Activated naive CD8-positive, alpha-beta T cell treated with anti-CD3 and anti-CD28 coated beads, Interleukin-2, amount 10 ng/mL, durations not matched to agents 7 days and 5 days (primary cell): Measurements from ENCODE around the gene DHRS1. TPM values are rescaled to one million over a fixed set of nuclear protein-coding genes. Genes with fewer than 3 reads are reported as not detected.

ENCODE experiments used
- ATAC-seq: fragments of 150-1000 bp; cut with Tn5 transposase; one replicate; pipeline ENCODE4 v1.10.0; 2021; ENCODE audit warnings: low read depth, moderate library complexity
- POLR2A ChIA-PET: fragments of 350-600 bp; sonication (Branson Sonifier 250); formaldehyde crosslinking; loops from one replicate; lab custom pipeline; 2021; ENCODE audit warnings: antibody characterized with exemption; lab: Charles Lee
- DNase-seq: peaks from one replicate; pipeline ENCODE4 v3.0.0; 2021
- H3K27ac Mint-ChIP-seq: one replicate; pipeline ENCODE4 v1.8.0; 2022; ENCODE audit warnings: mild to moderate bottlenecking, mixed read lengths
- H3K27me3 Mint-ChIP-seq: one replicate; pipeline ENCODE4 v1.8.0; 2022; ENCODE audit warnings: mild to moderate bottlenecking, moderate library complexity, mixed read lengths
- H3K36me3 Mint-ChIP-seq: one replicate; pipeline ENCODE4 v1.8.0; 2021; ENCODE audit warnings: mild to moderate bottlenecking, mixed read lengths
- H3K4me1 Mint-ChIP-seq: one replicate; pipeline ENCODE4 v1.8.0; 2021; ENCODE audit warnings: mixed read lengths
- H3K4me3 Mint-ChIP-seq: one replicate; pipeline ENCODE4 v1.8.0; 2022; ENCODE audit warnings: mild to moderate bottlenecking, moderate library complexity, mixed read lengths
- H3K9me3 Mint-ChIP-seq: one replicate; pipeline ENCODE4 v1.8.0; 2021; ENCODE audit warnings: mixed read lengths
- total RNA-seq, 2 experiments: library from RNA; stranded (reverse); gene quantifications; one replicate each; pipeline ENCODE4 v1.2.3, GENCODE V29; 2021

DHRS1 gene
- total RNA-seq, 2 experiments from 2014 or later, result 36.0 to 41.9 TPM

DNA sequence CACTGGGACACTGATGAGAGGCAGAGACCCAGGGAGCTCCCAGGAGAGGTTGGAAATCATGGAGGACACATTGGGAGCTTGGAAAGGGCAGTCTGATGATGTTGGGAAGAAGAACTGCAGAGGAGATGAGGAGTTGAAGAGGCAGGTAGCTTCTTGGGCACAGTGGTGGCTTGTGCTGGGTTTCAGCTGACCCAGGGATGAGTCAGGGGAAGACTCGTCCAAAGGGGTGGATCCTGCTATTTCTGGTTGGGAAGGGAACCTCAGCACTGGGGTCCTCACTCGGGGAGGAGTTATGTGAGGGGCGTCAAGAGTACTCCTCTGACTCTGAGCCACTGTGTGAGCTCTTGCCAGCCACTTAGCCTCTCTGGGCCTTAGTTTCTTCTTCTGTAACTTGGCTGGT lies 23.8 kb upstream of the DHRS1 start:
- H3K4me3 Mint-ChIP-seq, result no peak overlapping the region
- H3K9me3 Mint-ChIP-seq, result no peaks in the 10 kb centered on the region
- POLR2A ChIA-PET, result interaction anchor here (1.6 kb wide), 1 partner anchor 77 kb away, joined by 4 read pairs; no protein-coding TSS in a partner anchor
- H3K36me3 Mint-ChIP-seq, result no peaks in the 10 kb centered on the region
- no peak for ATAC-seq
- H3K27ac Mint-ChIP-seq, result peak overlapping the region; percentile 22
- H3K27me3 Mint-ChIP-seq, result peaks cover 13% of the 10 kb centered on the region
- peaks cover 14% of the 10 kb centered on the region for H3K4me1 Mint-ChIP-seq
- no peak for DNase-seq

DNA sequence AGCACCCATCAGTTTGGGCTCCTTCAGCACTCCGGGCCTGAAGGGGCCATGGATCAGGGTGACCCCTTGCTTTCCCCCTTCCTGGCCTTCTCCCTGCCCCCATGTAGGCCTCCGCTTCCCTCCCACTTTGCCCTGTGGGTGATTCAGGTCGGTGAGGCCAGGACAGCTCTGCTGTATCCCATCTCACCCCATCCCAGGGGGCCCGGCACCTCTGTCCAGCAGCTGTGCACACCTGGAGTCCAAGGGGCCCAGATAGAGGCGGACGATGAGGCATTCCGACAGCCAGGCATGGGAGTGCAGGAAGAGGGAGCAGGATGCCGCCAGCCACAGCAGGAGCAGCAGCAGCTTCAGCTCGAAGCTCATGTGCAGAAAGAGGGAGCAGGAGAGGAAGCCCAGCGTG lies 23.1 kb upstream of the DHRS1 start:
- H3K4me1 Mint-ChIP-seq, result peaks cover 14% of the 10 kb centered on the region
- ATAC-seq, result no peak
- DNase-seq, result no peak
- H3K4me3 Mint-ChIP-seq, result no peak overlapping the region
- H3K36me3 Mint-ChIP-seq, result no peaks in the 10 kb centered on the region
- no peaks in the 10 kb centered on the region for H3K9me3 Mint-ChIP-seq
- POLR2A ChIA-PET, result interaction anchor here (0.6 to 1.6 kb wide), 2 partner anchors 76 to 151 kb away, joined by 4 read pairs; no protein-coding TSS in a partner anchor
- H3K27me3 Mint-ChIP-seq, result peaks cover 13% of the 10 kb centered on the region
- no peak overlapping the region for H3K27ac Mint-ChIP-seq

DNA sequence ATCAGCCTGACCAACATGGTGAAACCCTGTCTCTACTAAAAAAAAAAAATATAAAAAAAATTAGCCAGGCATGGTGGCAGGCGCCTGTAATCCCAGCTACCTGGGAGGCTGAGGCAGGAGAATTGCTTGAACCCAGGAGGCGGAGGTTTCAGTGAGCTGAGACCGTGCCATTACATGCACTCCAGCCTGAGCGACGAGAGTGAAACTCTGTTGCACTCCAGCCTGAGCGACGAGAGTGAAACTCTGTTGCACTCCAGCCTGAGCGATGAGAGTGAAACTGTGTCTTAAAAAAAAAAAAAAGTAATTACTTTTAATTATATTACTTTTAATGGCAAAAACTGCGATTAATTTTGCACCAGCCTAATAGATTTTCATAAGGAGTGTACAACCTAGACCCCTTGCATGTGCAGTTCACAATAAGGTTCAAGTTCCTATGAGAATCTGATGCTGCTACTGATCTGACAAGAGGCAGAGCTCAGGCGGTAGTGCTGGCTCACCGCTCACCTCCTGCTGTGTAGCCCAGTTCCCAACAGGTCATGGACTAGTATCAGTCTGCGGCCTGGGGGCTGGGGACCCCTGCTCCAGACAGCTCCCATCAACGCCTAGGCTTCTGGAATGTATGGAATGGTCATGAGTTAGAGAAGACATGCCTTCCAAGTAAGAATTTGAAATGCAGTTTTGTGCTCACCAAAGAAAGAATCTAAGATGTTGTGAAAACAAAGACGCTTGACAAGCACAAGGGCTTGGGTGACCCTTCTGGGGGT lies 21.8 kb upstream of the DHRS1 start:
- no peak for ATAC-seq
- H3K36me3 Mint-ChIP-seq, result peaks cover 4% of the 10 kb centered on the region
- DNase-seq, result no peak
- H3K4me3 Mint-ChIP-seq, result no peak overlapping the region
- peaks cover 11% of the 10 kb centered on the region for H3K4me1 Mint-ChIP-seq
- H3K27ac Mint-ChIP-seq, result no peak overlapping the region
- POLR2A ChIA-PET, result interaction anchor here (1.6 kb wide), 1 partner anchor 75 kb away, joined by 4 read pairs; no protein-coding TSS in a partner anchor
- H3K9me3 Mint-ChIP-seq, result no peaks in the 10 kb centered on the region
- peaks cover 13% of the 10 kb centered on the region for H3K27me3 Mint-ChIP-seq

DNA sequence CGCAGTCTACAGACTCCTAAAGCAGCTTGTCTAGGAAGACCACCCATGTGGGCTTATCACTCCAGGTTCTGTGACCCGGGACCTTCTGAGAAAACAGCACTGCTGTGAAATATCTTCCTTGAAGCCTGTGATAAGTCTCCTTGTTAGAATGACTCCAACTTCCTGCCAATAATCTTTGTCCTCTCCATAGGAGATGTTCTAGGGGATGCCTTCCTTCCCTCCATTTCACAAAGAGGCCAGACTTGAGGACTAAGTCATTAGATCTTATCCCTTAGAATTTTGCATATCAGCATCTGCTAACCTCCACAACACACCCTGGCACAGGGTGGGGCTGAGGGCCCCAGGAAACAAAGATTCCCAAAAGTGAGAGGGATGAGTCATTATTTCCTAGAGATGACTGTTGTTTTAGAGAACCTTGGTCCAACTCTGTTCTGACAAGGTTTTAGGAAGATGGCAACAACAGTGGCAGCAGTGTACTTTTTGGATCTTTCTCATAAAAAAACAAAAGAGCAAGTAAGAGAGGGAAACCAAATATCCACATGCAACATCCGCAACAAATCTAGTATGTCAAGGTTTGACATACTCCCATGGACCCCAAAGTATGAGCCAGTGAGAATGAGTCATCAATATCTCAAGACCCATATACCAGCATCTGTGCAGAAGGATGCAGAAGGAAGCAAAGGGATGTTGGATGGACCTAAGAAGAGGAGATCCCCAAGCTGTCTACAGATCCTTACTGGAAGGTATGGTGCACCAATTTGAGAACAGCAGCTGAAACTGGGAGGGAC lies 17.8 kb upstream of the DHRS1 start:
- POLR2A ChIA-PET, result interaction anchor here (0.5 kb wide), 1 partner anchor 44 kb away, joined by 3 read pairs; no protein-coding TSS in a partner anchor

DNA sequence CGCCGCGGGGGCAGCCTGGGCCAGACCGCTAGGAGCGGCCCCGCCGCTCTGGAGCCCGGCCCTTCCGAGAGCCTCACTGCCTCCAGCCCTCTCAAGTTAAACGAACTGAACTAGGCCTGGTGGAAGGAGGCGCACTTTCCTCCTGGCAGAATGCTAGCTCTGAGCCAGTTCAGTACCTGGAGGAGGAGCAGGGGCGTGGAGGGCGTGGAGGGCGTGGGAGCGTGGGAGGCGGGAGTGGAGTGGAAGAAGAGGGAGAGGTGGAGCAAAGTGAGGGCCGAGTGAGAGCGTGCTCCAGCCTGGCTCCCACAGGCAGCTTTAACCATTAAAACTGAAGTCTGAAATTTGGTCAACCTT lies 17.0 kb upstream of the DHRS1 start:
- peaks cover 46% of the 10 kb centered on the region for H3K4me1 Mint-ChIP-seq
- DNase-seq (no peak), ATAC-seq (no peak)
- H3K9me3 Mint-ChIP-seq, result no peaks in the 10 kb centered on the region
- no peak overlapping the region for H3K4me3 Mint-ChIP-seq
- peaks cover 19% of the 10 kb centered on the region for H3K36me3 Mint-ChIP-seq
- H3K27ac Mint-ChIP-seq, result no peak overlapping the region
- peaks cover 12% of the 10 kb centered on the region for H3K27me3 Mint-ChIP-seq
- POLR2A ChIA-PET, result no interaction called here

More for the DNA sequence above, 17.8 kb upstream of the DHRS1 start:
- H3K27me3 Mint-ChIP-seq, result peaks cover 12% of the 10 kb centered on the region
- ATAC-seq (no peak), DNase-seq (no peak)
- H3K9me3 Mint-ChIP-seq, result no peaks in the 10 kb centered on the region
- H3K4me1 Mint-ChIP-seq, result peaks cover 38% of the 10 kb centered on the region
- H3K36me3 Mint-ChIP-seq, result peaks cover 16% of the 10 kb centered on the region
- no peak overlapping the region for H3K4me3 Mint-ChIP-seq
- H3K27ac Mint-ChIP-seq, result no peak overlapping the region

DNA sequence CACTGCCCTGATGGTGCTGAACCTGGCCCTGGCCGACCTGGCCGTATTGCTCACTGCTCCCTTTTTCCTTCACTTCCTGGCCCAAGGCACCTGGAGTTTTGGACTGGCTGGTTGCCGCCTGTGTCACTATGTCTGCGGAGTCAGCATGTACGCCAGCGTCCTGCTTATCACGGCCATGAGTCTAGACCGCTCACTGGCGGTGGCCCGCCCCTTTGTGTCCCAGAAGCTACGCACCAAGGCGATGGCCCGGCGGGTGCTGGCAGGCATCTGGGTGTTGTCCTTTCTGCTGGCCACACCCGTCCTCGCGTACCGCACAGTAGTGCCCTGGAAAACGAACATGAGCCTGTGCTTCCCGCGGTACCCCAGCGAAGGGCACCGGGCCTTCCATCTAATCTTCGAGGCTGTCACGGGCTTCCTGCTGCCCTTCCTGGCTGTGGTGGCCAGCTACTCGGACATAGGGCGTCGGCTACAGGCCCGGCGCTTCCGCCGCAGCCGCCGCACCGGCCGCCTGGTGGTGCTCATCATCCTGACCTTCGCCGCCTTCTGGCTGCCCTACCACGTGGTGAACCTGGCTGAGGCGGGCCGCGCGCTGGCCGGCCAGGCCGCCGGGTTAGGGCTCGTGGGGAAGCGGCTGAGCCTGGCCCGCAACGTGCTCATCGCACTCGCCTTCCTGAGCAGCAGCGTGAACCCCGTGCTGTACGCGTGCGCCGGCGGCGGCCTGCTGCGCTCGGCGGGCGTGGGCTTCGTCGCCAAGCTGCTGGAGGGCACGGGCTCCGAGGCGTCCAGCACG lies 16.4 kb upstream of the DHRS1 start:
- DNase-seq (no peak), ATAC-seq (no peak)
- Mint-ChIP-seq H3K27ac (peak overlapping the region; percentile 17), H3K4me3 (no peak overlapping the region), H3K36me3 (peaks cover 19% of the 10 kb centered on the region), H3K4me1 (peaks cover 46% of the 10 kb centered on the region), H3K27me3 (peaks cover 12% of the 10 kb centered on the region), H3K9me3 (no peaks in the 10 kb centered on the region)
- POLR2A ChIA-PET, result no interaction called here

DNA sequence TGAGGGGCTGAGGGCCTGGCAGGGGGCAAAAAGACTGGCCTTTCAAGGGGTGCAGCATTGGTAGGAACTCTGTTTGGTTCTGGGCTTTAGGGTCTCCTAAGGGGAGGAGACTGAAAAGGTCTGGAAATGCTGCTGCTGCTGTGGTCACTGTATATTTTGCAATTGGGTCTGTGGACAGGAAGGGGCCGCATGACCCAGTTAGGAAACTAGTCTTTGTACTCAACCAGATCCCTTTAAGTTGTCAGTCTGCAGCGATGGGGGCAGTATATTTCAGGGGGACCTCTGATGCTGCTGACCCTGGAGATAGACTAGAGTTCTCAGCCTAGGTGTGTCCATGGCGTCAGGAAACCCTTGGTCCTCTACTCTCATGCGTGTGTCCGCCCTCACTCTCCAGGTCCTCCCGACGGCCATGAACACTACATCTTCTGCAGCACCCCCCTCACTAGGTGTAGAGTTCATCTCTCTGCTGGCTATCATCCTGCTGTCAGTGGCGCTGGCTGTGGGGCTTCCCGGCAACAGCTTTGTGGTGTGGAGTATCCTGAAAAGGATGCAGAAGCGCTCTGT lies 15.7 kb upstream of the DHRS1 start:
- H3K4me3 Mint-ChIP-seq, result peak overlapping the region; percentile 12
- POLR2A ChIA-PET, result no interaction called here
- H3K9me3 Mint-ChIP-seq, result no peaks in the 10 kb centered on the region
- ATAC-seq, result no peak
- no peak for DNase-seq
- peaks cover 19% of the 10 kb centered on the region for H3K36me3 Mint-ChIP-seq
- H3K4me1 Mint-ChIP-seq, result peaks cover 47% of the 10 kb centered on the region
- peaks cover 10% of the 10 kb centered on the region for H3K27me3 Mint-ChIP-seq
- H3K27ac Mint-ChIP-seq, result peak overlapping the region; percentile 17

DNA sequence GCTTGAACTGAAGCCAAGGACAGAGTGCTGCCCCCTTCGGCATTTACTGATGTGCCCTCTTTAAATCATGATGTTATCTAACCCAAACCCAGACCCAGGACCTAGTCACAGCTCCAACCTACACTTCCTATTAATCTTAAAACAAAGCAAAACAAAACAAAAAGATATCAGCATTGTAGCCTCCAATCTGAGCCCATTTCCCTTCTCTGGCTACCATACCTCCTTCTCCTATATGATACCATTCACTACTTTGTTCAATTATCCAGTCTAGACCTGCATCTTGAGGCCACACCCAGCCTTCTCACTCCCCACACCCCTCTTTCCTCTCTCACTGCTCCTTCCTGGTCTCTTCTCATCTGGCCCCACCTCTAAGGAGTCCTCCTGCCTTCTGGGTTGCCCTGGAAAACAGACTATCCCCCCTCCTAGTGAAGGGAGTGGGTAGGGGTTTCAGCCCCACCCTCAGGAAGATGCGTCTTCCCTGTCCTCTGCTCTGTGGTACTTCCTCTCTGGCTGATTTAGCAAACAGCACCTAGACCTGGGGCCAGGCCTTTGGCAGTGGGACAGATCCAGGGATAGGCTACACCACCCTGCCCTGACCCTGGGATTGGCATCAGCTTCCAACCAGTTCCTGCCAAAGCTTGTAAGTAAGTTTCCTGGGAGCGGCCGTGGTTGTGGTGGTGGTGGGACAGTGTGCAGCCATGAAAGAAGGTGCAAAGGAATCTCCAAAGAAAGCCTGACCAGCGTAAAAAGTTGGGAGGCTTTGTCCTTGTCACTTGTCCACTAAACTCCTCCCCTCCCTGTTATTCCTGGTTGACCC lies 15.0 kb upstream of the DHRS1 start:
- ATAC-seq, result no peak

DNA sequence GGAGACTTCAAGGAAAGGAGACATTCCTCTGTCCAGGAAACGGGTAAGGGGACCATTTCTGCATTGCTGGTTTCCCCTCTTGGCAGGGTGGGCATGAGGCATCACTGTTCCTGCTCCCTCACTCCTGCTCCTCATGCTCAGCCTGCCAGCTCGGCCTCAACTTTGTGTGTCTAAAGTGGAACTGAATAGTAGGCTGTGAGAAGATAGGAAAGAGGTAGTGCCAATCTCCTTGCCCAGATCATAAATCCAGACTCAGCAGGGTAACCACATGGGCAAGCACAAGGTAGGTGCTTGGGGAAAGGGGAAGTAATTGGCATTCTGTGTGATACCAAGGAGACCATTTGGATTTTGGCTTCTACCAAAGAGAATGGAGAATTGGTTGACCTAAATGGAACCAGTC lies 14.3 kb upstream of the DHRS1 start:
- H3K27me3 Mint-ChIP-seq, result no peaks in the 10 kb centered on the region
- H3K4me1 Mint-ChIP-seq, result peaks cover 61% of the 10 kb centered on the region
- no peak for DNase-seq
- peak overlapping the region; percentile 84 for H3K27ac Mint-ChIP-seq
- POLR2A ChIA-PET, result interaction anchor here (0.7 to 4.2 kb wide), 7 partner anchors 14 to 128 kb away, joined by 3 to 30 read pairs (median 4); partner anchors contain the start of genes CBLN3, CHMP4A, DHRS1 and KHNYN
- ATAC-seq, result no peak
- H3K4me3 Mint-ChIP-seq, result peak overlapping the region; percentile 84
- H3K36me3 Mint-ChIP-seq, result peaks cover 25% of the 10 kb centered on the region
- H3K9me3 Mint-ChIP-seq, result no peaks in the 10 kb centered on the region

More for the DNA sequence above, 15.0 kb upstream of the DHRS1 start:
- peaks cover 20% of the 10 kb centered on the region for H3K36me3 Mint-ChIP-seq
- no peak for DNase-seq
- no peaks in the 10 kb centered on the region for H3K9me3 Mint-ChIP-seq
- H3K27me3 Mint-ChIP-seq, result peaks cover 3% of the 10 kb centered on the region
- peaks cover 54% of the 10 kb centered on the region for H3K4me1 Mint-ChIP-seq
- peak overlapping the region; percentile 84 for H3K27ac Mint-ChIP-seq
- H3K4me3 Mint-ChIP-seq, result peak overlapping the region; percentile 84
- POLR2A ChIA-PET, result interaction anchor here (1.5 to 1.8 kb wide), 3 partner anchors 15 to 127 kb away, joined by 4 to 9 read pairs (median 7); partner anchors contain the start of genes DHRS1 and NOP9

DNA sequence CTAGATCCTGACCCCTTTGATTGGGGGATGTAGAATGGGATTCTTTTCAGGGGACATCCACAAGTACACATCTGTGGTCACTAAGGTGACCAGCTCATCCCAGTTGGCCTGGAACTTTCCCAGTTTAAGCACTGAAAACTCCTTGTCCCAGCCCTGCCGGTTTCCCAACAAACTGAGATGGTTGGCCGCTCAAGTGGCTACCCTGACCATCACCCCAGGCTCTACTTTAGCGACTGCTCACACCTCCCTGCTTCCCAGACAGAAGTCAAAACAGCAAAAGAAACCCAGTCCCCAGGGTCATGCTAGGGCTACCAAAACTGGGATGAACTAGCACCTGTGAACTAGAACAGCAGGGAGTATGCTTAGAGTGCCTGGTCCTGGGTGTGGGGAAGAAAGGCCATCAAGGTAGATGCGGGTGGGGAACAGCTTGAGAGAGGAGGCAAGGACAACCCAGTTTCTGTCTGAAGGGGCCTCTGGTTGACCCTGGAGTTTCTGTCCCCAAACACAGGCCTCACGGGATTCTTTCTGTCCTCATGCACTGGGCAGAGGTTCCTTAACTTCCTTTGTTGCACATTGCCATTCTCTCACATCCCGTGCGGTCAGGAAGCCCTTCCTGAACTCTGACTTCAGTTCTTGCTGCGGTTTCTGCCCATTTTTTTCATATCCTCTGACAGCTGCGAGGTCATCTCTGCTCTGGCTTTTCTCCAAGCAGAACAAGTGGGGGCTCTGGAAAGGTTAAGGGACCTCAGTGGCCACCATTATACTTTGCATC lies 13.3 kb upstream of the DHRS1 start:
- Mint-ChIP-seq H3K36me3 (peaks cover 28% of the 10 kb centered on the region), H3K4me1 (peaks cover 64% of the 10 kb centered on the region), H3K27me3 (no peaks in the 10 kb centered on the region), H3K4me3 (peak overlapping the region; percentile 84), H3K27ac (peak overlapping the region; percentile 84), H3K9me3 (no peaks in the 10 kb centered on the region)
- DNase-seq (peak; percentile 47), ATAC-seq (no peak)
- POLR2A ChIA-PET, result interaction anchor here (0.7 to 4.2 kb wide), 11 partner anchors 13 to 152 kb away, joined by 3 to 30 read pairs (median 6); partner anchors contain the start of genes CBLN3, CHMP4A, DHRS1 and IRF9

DNA sequence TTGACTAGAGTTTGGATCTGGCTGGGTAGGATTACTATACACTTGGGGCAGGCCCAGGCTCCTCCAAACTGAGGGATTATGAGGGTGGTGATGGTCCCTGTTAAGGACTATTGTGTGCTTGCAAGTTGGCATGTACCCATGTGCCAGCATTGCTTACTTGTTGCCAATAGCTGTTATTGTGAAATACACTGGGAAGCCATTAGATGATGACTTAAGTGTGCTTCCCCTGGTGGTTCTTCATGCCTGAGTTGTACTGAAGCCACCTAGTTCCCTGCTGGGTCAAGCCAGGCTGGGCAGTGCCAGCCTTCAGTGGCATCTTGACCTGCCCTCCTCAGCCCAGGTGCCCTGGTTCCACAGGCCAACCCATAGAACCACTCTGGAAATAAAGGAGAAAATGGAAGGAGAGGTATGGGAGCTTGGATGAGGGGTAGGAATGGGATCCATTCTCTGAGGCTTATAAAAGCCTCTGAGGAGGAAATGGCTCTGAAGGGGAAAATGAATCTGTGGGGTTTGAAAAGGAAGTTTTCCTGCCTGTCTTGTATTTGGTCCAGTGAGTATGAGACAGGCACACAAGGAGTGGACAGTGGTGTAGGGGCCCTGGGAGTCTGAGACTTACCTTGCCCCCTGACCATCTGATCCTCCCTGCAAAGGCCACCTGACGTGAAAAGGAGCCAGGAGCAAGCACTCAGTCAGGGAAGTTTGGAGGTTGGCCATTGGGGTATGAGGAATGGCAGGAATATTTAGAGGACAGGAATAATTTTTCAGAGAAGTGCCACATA lies 12.4 kb upstream of the DHRS1 start:
- peaks cover 26% of the 10 kb centered on the region for H3K36me3 Mint-ChIP-seq
- H3K27ac Mint-ChIP-seq, result peak overlapping the region; percentile 84
- H3K4me1 Mint-ChIP-seq, result peaks cover 65% of the 10 kb centered on the region
- no peak for DNase-seq
- POLR2A ChIA-PET, result interaction anchor here (0.6 to 5.7 kb wide), 8 partner anchors 13 to 277 kb away, joined by 3 to 43 read pairs (median 14); partner anchors contain the start of genes CBLN3, DHRS1, IRF9 and KHNYN
- no peaks in the 10 kb centered on the region for H3K27me3 Mint-ChIP-seq
- peak overlapping the region; percentile 84 for H3K4me3 Mint-ChIP-seq
- ATAC-seq, result no peak
- no peaks in the 10 kb centered on the region for H3K9me3 Mint-ChIP-seq
